Fibroblast of skin of scalp (primary cell): ENCODE results near the gene GRB7.
"Not testable (repeated sequence)": the region's sequence is repeated elsewhere in the genome, so short reads cannot be mapped to it uniquely, and the experiment has no call there.

Experiments used
- DNase-seq: peaks from one replicate; pipeline ENCODE4 v3.0.0-alpha.2; 2013

Gene GRB7

GRCh38 chr17:39709998-39710964 is 27.5 kb upstream of the GRB7 start:
- DNase-seq: no peak

GRCh38 chr17:39711071-39711470 is 26.7 kb upstream of the GRB7 start:
- not testable (repeated sequence) for DNase-seq

- no peak for DNase-seq
Observed at GRCh38 chr17:39711851-39712250, 25.9 kb upstream of the GRB7 start.

- no peak for DNase-seq
Observed at GRCh38 chr17:39714234-39714633, 23.5 kb upstream of the GRB7 start.

DNA sequence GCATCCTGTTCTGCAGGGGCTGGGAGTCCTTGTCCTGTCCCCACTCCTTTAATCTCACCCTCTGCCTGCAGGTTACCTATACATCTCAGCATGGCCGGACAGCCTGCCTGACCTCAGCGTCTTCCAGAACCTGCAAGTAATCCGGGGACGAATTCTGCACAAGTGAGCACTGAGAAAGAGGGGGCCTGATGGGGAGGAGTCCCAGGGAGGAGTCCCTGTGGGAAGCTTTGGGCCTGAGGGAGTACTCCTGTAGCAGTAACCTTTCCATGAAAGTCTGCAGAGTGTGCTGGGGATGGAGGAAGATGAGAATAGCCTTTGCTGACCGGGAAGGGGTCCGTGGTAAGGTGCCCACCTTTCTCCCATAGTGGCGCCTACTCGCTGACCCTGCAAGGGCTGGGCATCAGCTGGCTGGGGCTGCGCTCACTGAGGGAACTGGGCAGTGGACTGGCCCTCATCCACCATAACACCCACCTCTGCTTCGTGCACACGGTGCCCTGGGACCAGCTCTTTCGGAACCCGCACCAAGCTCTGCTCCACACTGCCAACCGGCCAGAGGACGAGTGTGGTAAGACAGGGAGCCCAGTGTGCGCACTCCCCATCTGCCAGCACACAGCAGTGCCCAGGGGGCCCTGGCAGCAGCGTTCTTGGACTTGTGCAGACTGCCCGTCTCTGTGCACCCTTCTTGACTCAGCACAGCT is 22.2 kb upstream of the GRB7 start:
- no peak for DNase-seq

- no peak for DNase-seq
Observed at GRCh38 chr17:39716073-39716818, 21.5 kb upstream of the GRB7 start.

DNA sequence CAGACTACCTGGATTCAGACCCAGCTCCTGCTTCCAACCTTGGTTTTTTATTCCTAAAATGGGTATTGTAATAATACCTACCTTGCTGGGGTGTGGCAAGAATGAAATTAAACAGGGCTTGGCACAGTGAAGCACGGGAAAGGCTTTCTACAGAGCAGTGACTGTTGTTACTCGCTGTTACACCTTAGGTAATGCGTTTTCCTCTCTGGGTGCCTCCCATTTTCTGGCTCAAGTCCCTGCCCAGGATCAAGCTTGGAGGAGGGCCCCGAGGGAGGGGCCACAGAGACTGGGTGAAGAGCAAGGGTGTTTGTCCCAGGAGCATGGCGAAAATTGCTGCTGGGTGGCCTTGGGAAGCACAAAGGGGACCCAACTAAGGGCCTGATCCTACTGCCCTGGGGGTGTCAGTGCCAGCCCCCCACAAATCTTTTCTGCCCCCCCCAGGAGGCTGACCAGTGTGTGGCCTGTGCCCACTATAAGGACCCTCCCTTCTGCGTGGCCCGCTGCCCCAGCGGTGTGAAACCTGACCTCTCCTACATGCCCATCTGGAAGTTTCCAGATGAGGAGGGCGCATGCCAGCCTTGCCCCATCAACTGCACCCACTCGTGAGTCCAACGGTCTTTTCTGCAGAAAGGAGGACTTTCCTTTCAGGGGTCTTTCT is 20.7 kb upstream of the GRB7 start:
- no peak for DNase-seq

- DNase-seq: no peak
Observed at GRCh38 chr17:39717660-39718059, 20.1 kb upstream of the GRB7 start.

- no peak for DNase-seq
Observed at GRCh38 chr17:39719563-39720355, 18.0 kb upstream of the GRB7 start.

DNA sequence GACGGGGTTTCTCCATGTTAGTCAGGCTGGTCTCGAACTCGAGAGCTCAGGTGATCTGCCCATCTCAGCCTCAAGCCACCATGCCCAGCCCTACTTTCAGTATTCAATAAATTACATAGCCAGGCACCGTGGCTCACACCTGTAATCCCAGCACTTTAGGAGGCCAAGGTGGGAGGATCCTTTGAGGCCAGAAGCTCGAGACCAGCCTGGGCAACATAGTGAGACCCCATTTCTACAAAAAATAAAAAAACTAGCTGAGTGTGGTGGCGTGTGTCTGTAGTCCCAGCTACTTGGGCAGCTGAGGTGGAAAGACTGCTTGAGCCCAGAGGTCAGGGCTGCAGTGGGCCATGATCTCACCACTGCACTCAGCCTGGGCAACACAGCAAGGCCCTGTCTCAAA is 15.6 kb upstream of the GRB7 start:
- no peak for DNase-seq

DNA sequence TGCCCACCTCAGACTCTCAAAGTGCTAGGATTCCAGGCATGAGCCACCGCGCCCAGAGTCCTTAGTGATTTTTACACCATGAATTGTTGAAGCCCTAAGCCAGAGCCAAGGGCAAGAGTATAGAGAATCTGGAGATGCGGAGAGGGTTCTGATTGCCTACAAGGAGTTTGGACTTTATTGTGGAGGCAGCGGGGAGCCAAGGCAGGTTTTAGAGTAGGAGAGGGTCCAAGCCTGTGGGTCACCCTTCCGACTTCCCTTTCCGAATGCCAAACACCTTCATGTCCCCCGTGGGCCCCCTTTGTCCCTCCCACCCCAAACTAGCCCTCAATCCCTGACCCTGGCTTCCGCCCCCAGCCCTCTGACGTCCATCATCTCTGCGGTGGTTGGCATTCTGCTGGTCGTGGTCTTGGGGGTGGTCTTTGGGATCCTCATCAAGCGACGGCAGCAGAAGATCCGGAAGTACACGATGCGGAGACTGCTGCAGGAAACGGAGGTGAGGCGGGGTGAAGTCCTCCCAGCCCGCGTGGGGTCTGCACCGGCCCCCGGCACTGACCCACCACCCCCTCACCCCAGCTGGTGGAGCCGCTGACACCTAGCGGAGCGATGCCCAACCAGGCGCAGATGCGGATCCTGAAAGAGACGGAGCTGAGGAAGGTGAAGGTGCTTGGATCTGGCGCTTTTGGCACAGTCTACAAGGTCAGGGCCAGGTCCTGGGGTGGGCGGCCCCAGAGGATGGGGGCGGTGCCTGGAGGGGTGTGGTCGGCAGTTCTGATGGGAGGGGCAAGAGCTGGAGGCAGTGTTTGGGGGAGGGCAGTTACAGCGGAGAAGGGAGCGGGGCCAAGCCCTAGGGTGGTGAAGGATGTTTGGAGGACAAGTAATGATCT is 14.5 kb upstream of the GRB7 start:
- DNase-seq: no peak

- DNase-seq: no peak
Observed at GRCh38 chr17:39724731-39725130, 13.0 kb upstream of the GRB7 start.

- not testable (repeated sequence) for DNase-seq
Observed at GRCh38 chr17:39725923-39726322, 11.8 kb upstream of the GRB7 start.

DNA sequence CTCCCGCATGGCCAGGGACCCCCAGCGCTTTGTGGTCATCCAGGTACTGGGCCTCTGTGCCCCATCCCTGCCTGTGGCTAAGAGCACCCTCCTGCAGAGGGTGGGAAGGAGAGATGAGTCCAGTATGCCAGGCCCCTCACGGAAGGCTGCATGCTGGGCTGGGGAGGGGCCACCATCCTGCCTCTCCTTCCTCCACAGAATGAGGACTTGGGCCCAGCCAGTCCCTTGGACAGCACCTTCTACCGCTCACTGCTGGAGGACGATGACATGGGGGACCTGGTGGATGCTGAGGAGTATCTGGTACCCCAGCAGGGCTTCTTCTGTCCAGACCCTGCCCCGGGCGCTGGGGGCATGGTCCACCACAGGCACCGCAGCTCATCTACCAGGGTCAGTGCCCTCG is 11.1 kb upstream of the GRB7 start:
- no peak for DNase-seq

DNA sequence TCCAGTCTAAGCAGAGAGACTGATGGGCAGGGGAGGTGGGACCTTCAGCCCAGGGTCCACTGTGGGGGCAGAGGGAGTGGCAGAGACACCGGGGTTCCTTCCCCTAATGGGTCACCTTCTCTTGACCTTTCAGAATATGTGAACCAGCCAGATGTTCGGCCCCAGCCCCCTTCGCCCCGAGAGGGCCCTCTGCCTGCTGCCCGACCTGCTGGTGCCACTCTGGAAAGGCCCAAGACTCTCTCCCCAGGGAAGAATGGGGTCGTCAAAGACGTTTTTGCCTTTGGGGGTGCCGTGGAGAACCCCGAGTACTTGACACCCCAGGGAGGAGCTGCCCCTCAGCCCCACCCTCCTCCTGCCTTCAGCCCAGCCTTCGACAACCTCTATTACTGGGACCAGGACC is 10.2 kb upstream of the GRB7 start:
- no peak for DNase-seq

DNA sequence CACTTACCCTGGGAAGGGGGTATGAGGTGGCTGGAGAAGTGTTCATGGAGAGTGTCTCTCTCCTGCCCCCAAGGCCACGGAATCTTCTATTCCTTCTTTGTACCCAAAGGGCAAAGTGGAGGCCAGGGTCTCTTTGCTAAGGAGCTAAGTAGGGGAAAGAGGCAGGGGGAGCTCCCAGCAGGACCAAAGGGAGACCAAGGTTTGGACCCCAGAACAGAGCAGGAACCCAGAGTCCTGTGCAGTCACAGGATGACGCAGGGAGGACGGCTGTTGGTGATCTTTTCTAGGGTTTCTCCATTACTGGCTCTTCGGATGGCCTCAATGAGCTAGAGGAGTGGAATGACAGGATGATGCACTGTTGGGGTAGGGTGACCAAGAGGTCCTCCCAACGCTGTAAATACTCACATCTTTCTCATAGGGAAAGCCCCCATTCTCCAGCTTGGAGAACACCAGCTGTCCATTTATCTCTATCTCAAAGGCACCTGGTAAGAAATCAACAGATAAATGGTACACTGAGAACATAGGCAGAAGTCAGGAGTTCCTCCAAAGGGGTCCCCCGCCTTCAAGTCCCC is 8.4 kb upstream of the GRB7 start:
- no peak for DNase-seq

DNA sequence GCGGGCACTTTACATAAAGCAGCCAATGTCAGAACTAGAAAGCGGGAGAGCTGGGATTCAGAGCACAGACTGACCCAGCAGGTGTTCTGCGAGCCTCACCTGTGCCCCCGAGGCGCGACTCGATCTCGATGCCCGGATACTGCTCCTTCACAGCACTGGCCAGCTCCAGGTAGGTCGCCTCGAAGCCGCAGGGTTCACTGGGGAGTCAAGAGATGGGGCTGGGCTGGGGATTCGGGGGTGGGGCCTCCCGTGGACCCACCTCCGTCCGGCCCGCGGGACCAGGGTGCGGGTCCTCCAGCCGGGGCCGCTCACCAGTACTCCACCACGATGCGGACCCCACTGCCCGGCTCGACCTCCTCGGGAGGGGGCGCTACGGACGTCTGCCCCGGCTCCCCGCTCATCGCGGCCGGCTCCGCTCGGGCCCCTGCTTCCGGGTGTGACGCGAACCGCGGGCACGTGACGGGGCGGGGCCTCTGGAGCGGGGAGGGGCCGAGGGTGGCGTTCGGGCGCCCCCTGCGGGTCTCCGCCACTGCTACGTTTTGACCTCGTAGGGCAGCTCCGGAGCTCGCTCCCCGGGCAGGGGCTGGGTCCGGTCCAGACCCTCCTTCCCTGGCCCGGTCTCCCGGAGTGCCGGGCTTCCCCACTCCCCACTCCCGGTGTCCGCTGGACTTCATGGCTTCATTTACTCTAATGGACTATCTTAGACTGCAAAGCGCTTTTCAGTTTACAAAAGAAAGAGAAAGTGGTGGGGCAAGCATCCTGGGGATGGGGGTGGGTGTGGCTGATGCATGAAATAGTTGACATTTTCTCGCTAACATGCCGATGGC is 7.4 kb upstream of the GRB7 start, which contains the start of gene MIEN1:
MIEN1 (minus strand) TSS at position 438 of the 827 bp plus-strand sequence; CDS start at position 401, 37 bp downstream.
- peak; percentile 84 for DNase-seq

DNA sequence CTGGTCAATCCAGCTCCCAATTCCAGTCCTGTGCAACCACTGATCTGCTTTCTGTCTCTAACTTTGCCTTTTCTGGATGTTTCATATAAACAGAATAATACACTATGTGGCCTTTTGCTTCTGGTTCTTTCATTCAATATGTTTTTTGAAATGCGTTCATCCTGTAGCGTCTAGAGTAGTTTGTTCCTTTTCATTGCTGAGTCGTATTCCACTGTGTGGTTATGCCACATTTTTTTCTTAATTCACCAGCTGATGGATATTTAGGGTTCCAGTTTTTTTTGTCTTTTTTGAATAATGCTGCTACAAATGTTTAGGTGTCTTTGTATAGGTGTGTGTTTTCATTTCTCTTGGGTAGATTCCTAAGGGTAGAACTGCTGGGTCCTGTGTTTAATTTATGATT is 5.2 kb upstream of the GRB7 start:
- DNase-seq: no peak

GRCh38 chr17:39735882-39736281 is 1.9 kb upstream of the GRB7 start:
- DNase-seq: no peak
